ENCODE data around the gene GRIP1.

Gene GRIP1

DNA sequence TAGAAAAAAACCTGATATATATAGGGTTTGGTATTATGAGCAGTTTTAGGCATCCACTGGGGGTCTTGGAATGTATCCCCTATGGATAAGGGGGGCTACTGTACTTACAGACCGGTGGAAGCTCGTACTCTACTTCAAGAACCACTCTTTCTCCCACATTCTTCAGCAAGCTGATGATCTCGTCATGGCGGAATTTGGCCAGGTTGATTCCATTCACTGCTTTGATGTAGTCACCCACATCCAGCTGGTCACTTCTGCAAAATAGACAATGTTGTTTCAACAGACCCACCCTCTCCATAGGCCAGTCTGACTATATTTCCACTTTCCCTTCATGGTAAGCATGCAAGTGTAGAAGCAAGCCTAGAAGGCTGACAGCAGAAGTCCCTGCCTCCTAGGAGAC lies 139.9 kb downstream of the GRIP1 start:
- TF ChIP-seq SPI1 (IDR thresholded peaks at IDR 0.05; ENCODE audit: borderline replicate concordance, low read depth) (peak; percentile 1; the same call in 1 of the 2 replicates), GABPA (IDR thresholded peaks at IDR 0.05; ENCODE audit: low read depth) (no peak), POLR2AphosphoS5 (IDR thresholded peaks at IDR 0.05; ENCODE audit: low read depth) (no peak)
- TF ChIP-seq, protein P1, sequence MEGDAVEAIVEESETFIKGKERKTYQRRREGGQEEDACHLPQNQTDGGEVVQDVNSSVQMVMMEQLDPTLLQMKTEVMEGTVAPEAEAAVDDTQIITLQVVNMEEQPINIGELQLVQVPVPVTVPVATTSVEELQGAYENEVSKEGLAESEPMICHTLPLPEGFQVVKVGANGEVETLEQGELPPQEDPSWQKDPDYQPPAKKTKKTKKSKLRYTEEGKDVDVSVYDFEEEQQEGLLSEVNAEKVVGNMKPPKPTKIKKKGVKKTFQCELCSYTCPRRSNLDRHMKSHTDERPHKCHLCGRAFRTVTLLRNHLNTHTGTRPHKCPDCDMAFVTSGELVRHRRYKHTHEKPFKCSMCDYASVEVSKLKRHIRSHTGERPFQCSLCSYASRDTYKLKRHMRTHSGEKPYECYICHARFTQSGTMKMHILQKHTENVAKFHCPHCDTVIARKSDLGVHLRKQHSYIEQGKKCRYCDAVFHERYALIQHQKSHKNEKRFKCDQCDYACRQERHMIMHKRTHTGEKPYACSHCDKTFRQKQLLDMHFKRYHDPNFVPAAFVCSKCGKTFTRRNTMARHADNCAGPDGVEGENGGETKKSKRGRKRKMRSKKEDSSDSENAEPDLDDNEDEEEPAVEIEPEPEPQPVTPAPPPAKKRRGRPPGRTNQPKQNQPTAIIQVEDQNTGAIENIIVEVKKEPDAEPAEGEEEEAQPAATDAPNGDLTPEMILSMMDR (IDR thresholded peaks at IDR 0.05; ENCODE audit: insufficient read depth, low read length): no peak
- TF ChIP-seq, protein P2, sequence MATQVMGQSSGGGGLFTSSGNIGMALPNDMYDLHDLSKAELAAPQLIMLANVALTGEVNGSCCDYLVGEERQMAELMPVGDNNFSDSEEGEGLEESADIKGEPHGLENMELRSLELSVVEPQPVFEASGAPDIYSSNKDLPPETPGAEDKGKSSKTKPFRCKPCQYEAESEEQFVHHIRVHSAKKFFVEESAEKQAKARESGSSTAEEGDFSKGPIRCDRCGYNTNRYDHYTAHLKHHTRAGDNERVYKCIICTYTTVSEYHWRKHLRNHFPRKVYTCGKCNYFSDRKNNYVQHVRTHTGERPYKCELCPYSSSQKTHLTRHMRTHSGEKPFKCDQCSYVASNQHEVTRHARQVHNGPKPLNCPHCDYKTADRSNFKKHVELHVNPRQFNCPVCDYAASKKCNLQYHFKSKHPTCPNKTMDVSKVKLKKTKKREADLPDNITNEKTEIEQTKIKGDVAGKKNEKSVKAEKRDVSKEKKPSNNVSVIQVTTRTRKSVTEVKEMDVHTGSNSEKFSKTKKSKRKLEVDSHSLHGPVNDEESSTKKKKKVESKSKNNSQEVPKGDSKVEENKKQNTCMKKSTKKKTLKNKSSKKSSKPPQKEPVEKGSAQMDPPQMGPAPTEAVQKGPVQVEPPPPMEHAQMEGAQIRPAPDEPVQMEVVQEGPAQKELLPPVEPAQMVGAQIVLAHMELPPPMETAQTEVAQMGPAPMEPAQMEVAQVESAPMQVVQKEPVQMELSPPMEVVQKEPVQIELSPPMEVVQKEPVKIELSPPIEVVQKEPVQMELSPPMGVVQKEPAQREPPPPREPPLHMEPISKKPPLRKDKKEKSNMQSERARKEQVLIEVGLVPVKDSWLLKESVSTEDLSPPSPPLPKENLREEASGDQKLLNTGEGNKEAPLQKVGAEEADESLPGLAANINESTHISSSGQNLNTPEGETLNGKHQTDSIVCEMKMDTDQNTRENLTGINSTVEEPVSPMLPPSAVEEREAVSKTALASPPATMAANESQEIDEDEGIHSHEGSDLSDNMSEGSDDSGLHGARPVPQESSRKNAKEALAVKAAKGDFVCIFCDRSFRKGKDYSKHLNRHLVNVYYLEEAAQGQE (IDR thresholded peaks at IDR 0.05; ENCODE audit: insufficient replicate concordance, low read depth): no peak
- DNase-seq (ENCODE audit: low read depth in 1 of 2, low spot score in 1 of 2): no peak
- H3K4me3 ChIP-seq (replicated peaks; ENCODE audit: insufficient read depth, low read length): no peak overlapping the region
- H3K27ac ChIP-seq (replicated peaks): no peak overlapping the region
- no peaks in the 10 kb centered on the region for H3K27me3 ChIP-seq (ENCODE audit: insufficient read depth, poor library complexity, severe bottlenecking)

DNA sequence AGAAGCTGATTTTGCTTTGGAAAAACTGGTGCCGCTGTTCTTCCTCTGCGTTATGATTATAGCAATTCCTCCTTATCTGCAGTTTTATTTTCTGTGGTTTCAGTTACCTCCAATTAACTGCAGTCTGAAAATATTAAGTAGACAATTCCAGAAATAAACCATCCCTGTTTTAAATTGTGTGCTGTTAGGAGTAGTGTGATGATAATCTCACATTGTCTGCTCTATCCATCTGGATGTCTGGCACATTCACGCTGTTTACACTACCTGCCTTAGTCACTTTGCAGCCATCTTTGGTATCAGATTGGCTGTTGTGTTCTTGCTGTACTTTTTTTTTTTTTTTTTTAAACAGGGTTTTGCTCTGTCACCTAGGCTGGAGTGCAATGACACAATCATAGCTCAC lies 141.0 kb downstream of the GRIP1 start:
- Histone ChIP-seq H3K27ac (replicated peaks) (no peak overlapping the region), H3K4me3 (replicated peaks; ENCODE audit: insufficient read depth, low read length) (no peak overlapping the region), H3K27me3 (ENCODE audit: insufficient read depth, poor library complexity, severe bottlenecking) (no peaks in the 10 kb centered on the region)
- no peak for DNase-seq (ENCODE audit: low read depth in 1 of 2, low spot score in 1 of 2)
- TF ChIP-seq POLR2AphosphoS5 (IDR thresholded peaks at IDR 0.05; ENCODE audit: low read depth) (no peak), SPI1 (IDR thresholded peaks at IDR 0.05; ENCODE audit: borderline replicate concordance, low read depth) (no peak)
- TF ChIP-seq, protein P2 (IDR thresholded peaks at IDR 0.05; ENCODE audit: insufficient replicate concordance, low read depth): no peak
- TF ChIP-seq, protein P1 (IDR thresholded peaks at IDR 0.05; ENCODE audit: insufficient read depth, low read length): no peak

DNA sequence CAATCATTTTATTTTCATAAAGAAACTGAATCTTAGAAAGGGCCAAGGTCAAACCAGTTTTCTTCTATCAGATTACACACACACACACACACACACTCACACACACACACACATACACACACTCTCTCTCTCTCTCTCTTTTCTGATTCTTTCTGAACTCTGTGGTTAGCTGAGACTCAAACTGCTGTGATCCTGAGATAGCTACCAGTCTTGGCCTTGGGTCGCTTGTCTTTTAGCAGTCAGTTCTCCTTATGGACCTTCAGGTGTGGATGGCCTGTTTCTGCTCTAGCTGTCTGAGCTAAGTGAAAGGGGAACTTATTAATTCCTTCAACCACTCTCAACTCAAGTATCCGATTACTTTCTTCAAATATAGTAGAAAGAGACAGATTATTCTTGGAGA lies 145.1 kb downstream of the GRIP1 start:
- Histone ChIP-seq H3K4me3 (replicated peaks; ENCODE audit: insufficient read depth, low read length) (no peak overlapping the region), H3K27ac (replicated peaks) (no peak overlapping the region), H3K27me3 (ENCODE audit: insufficient read depth, poor library complexity, severe bottlenecking) (peaks cover 3% of the 10 kb centered on the region)
- DNase-seq (ENCODE audit: low read depth in 1 of 2, low spot score in 1 of 2): no peak
- TF ChIP-seq, protein P2 (IDR thresholded peaks at IDR 0.05; ENCODE audit: insufficient replicate concordance, low read depth): no peak
- TF ChIP-seq, protein P1 (IDR thresholded peaks at IDR 0.05; ENCODE audit: insufficient read depth, low read length): no peak
- TF ChIP-seq GABPA (IDR thresholded peaks at IDR 0.05; ENCODE audit: low read depth) (no peak), SPI1 (IDR thresholded peaks at IDR 0.05; ENCODE audit: borderline replicate concordance, low read depth) (no peak), POLR2AphosphoS5 (IDR thresholded peaks at IDR 0.05; ENCODE audit: low read depth) (no peak)
